Measurements from ENCODE around the gene CYB5R2. TPM values are rescaled to one million over a fixed set of nuclear protein-coding genes. Genes with fewer than 3 reads are reported as not detected.

Gene CYB5R2
- total and polyA plus RNA-seq, 2 experiments from 2014 or later, result 40.9 to 56.2 TPM

DNA sequence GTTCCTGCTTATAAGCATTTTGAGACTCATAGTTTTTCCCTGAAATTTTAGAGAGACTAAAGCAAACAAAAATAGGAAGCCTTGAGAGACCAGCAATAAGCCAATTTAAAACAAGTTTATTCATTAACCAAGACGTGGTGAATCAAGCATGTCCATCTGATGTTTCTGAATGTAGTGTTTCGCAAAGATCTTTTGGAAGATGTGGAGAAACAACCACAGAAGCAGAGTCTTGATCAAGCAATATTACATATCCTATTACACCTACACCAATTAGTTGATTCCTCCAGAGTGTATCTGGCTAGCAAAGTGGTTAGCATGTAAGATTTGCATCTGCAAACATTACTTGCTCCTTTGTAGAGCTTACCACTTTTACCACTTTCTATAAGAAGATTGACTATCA is 33.1 kb upstream of the CYB5R2 start, which contains the start of gene OVCH2 (continued):
- TF ChIP-seq, protein P1, sequence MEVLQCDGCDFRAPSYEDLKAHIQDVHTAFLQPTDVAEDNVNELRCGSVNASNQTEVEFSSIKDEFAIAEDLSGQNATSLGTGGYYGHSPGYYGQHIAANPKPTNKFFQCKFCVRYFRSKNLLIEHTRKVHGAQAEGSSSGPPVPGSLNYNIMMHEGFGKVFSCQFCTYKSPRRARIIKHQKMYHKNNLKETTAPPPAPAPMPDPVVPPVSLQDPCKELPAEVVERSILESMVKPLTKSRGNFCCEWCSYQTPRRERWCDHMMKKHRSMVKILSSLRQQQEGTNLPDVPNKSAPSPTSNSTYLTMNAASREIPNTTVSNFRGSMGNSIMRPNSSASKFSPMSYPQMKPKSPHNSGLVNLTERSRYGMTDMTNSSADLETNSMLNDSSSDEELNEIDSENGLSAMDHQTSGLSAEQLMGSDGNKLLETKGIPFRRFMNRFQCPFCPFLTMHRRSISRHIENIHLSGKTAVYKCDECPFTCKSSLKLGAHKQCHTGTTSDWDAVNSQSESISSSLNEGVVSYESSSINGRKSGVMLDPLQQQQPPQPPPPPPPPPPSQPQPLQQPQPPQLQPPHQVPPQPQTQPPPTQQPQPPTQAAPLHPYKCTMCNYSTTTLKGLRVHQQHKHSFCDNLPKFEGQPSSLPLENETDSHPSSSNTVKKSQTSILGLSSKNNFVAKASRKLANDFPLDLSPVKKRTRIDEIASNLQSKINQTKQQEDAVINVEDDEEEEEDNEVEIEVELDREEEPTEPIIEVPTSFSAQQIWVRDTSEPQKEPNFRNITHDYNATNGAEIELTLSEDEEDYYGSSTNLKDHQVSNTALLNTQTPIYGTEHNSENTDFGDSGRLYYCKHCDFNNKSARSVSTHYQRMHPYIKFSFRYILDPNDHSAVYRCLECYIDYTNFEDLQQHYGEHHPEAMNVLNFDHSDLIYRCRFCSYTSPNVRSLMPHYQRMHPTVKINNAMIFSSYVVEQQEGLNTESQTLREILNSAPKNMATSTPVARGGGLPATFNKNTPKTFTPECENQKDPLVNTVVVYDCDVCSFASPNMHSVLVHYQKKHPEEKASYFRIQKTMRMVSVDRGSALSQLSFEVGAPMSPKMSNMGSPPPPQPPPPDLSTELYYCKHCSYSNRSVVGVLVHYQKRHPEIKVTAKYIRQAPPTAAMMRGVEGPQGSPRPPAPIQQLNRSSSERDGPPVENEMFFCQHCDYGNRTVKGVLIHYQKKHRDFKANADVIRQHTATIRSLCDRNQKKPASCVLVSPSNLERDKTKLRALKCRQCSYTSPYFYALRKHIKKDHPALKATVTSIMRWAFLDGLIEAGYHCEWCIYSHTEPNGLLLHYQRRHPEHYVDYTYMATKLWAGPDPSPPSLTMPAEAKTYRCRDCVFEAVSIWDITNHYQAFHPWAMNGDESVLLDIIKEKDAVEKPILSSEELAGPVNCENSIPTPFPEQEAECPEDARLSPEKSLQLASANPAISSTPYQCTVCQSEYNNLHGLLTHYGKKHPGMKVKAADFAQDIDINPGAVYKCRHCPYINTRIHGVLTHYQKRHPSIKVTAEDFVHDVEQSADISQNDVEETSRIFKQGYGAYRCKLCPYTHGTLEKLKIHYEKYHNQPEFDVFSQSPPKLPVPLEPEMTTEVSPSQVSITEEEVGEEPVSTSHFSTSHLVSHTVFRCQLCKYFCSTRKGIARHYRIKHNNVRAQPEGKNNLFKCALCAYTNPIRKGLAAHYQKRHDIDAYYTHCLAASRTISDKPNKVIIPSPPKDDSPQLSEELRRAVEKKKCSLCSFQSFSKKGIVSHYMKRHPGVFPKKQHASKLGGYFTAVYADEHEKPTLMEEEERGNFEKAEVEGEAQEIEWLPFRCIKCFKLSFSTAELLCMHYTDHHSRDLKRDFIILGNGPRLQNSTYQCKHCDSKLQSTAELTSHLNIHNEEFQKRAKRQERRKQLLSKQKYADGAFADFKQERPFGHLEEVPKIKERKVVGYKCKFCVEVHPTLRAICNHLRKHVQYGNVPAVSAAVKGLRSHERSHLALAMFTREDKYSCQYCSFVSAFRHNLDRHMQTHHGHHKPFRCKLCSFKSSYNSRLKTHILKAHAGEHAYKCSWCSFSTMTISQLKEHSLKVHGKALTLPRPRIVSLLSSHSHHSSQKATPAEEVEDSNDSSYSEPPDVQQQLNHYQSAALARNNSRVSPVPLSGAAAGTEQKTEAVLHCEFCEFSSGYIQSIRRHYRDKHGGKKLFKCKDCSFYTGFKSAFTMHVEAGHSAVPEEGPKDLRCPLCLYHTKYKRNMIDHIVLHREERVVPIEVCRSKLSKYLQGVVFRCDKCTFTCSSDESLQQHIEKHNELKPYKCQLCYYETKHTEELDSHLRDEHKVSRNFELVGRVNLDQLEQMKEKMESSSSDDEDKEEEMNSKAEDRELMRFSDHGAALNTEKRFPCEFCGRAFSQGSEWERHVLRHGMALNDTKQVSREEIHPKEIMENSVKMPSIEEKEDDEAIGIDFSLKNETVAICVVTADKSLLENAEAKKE (CRISPR knock-in tag; IDR thresholded peaks at IDR 0.05), result no peak
- TF ChIP-seq POLR2AphosphoS5 (IDR thresholded peaks at IDR 0.05; ENCODE audit: low read depth), result no peak
- TF ChIP-seq NANOG (IDR thresholded peaks at IDR 0.05; ENCODE audit: borderline replicate concordance), result no peak
- TF ChIP-seq REST (IDR thresholded peaks at IDR 0.05; ENCODE audit: unreplicated experiment), result no peak
- no peak for TF ChIP-seq EZH2phosphoT487 (IDR thresholded peaks at IDR 0.05; ENCODE audit: unreplicated experiment)
- TF ChIP-seq ZNF114 (CRISPR knock-in tag; IDR thresholded peaks at IDR 0.05), result no peak

DNA sequence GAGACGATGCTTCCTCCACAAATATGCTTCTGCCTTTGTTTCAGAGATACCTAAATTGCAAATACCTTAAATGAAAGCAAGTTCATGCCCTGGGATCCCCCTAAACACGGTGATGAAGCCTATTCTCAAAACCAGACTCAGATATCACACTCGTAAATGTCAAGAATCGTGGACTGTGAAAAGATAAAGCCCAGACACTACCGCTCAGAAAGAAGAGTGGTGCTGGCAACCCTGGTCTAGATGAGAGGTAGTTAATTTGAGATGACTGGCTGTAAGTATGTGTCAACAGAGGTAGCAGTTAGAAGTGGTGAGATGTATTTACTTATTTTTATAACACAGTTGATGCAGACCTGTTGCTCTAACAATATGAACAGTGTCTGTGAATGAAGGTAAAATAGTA is 30.4 kb upstream of the CYB5R2 start:
- no peaks in the 10 kb centered on the region for H3K36me3 Mint-ChIP-seq (ENCODE audit: low read depth)
- H3K79me2 ChIP-seq (replicated peaks; ENCODE audit: insufficient read depth), result no peaks in the 10 kb centered on the region
- no peak overlapping the region for H3K4me3 Mint-ChIP-seq
- no peak overlapping the region for H3K27ac Mint-ChIP-seq
- H3K4me3 ChIP-seq, result no peak overlapping the region
- TF ChIP-seq NANOG (IDR thresholded peaks at IDR 0.05; ENCODE audit: borderline replicate concordance), result no peak
- TF ChIP-seq, protein P1 (CRISPR knock-in tag; IDR thresholded peaks at IDR 0.05), result no peak
- H3F3A ChIP-seq (replicated peaks; ENCODE audit: low read depth), result no peaks in the 10 kb centered on the region
- H3K27me3 ChIP-seq (ENCODE audit: insufficient read depth), result no peaks in the 10 kb centered on the region
- H3K4me1 ChIP-seq (ENCODE audit: insufficient read depth), result no peaks in the 10 kb centered on the region
- H3K4me2 ChIP-seq, result no peak overlapping the region
- H4K20me1 ChIP-seq (replicated peaks; ENCODE audit: insufficient read depth), result no peaks in the 10 kb centered on the region
- H2AFZ ChIP-seq, result no peak overlapping the region
- ATAC-seq, result no peak
- no peaks in the 10 kb centered on the region for H3K9me3 Mint-ChIP-seq
- H3K27ac ChIP-seq (ENCODE audit: low read depth), result no peak overlapping the region
- H3K4me1 Mint-ChIP-seq, result peaks cover 3% of the 10 kb centered on the region; the same call in 2 of the 3 replicates
- no peak for DNase-seq (ENCODE audit: low spot score)
- peaks cover 6% of the 10 kb centered on the region for H3K27me3 Mint-ChIP-seq (ENCODE audit: insufficient read depth, low read depth, poor library complexity)
- H3K36me3 ChIP-seq (ENCODE audit: insufficient read depth), result no peaks in the 10 kb centered on the region
- no peaks in the 10 kb centered on the region for H3K9me2 ChIP-seq (ENCODE audit: insufficient read depth)
